CD4-positive, alpha-beta T cell treated with Interleukin-17A for 4 hours (primary cell): ENCODE measurements around the gene OXLD1.

Source experiments
- DNase-seq: peaks from one replicate; pipeline ENCODE4 v3.0.0-alpha.2; 2020; ENCODE audit warnings: mixed read lengths

Gene OXLD1

GRCh38 chr17:81682565-81683207 is 16.3 kb upstream of the OXLD1 start:
- DNase-seq, result no peak

DNA sequence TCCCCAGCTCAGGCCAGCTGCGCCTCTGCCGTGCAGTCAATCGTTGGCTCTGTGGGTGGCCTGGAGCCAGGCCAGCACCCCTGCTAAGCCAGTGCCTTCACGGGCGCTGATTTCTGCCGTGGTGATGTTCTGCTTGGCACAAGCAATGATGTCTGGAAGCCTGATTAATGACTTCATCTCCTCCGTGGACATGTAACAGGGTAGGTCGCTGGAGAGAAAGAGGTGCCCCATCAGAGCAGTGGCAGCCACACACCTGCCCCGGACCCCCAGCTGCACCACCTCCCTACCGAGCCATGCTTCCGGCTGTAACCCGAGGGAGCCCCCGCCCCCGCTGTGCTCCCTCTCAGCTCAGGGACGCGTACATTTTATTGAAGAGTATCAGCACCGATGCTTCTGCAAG is 15.3 kb upstream of the OXLD1 start:
- no peak for DNase-seq

GRCh38 chr17:81680150-81680549 is 13.7 kb upstream of the OXLD1 start:
- no peak for DNase-seq

DNA sequence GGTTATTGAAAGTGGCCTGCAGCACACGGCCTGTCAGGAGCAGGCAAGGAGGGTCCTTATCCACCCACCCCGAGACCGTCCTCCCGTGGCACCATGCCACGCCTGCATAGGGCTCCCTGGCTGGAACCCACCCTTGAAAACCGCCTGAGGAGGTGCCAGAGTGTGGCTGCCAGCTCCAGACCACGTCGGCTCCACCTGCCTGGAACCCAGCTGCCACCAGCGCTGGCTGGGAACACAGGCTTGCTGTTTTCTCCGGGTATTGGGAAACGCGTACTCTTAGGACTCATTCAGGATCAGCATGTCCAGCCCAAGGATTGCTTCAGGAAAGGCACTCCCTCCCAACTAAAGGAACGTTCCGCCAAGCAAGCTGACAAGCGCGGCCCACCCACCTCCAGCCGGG is 10.5 kb upstream of the OXLD1 start:
- DNase-seq, result no peak

- peak; percentile 20 for DNase-seq
Observed at GRCh38 chr17:81675515-81676221, 9.3 kb upstream of the OXLD1 start.

DNA sequence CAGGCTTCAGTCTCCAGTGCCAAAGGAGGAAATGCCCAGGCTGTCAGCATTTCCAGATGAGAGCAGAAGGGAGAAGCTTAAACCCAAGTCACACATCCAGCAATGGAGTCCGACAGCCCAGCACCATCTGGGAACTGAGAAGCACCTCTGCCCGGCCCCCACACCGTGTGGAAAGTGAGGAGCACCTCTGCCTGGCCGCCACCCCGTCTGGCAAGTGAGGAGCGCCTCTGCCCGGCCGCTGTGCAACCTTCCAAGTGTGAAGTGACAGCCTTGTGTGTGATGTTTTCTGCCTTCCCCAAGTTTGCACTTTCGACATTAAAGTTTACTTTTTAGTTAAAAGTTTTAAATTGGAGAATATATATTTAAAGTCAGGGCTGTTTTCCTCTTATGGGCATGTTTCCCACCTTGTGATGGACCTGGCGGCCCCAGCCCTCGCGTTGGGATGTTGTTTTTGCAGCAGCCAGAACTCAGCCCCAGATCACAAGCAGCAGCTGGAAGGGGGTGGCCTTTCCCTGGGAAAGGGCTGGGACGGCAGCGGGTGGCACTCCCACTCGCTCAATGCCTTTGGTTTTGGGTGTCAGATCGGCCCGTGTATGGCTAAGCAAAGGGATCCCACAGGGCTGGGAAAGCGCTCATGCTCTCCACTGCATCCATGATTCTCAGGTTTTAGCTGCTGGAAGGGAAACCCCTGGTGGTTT is 7.3 kb upstream of the OXLD1 start:
- DNase-seq, result no peak

- no peak for DNase-seq
Observed at GRCh38 chr17:81672954-81673353, 6.5 kb upstream of the OXLD1 start.

DNA sequence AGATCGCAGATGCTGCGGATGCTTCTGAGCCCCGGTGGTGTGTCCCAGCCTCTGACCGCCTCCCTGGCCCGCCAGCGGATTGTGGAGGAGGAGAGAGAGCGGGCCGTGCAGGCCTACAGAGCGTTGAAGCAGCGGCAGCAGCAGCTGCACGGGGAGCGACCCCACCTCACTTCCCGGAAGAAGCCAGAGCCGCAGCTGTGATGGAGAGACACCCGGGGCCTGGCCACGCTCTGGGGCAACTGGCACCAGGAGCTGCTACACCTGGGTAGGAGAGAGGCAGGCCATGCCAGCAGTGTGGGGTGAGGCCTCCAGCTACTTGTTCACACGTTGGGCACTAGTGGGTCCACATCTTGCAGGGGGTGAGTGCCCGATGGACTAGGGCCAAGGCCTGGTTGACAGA is 6.1 kb upstream of the OXLD1 start:
- DNase-seq, result no peak

GRCh38 chr17:81667754-81668153 is 1.3 kb upstream of the OXLD1 start:
- DNase-seq, result peak; percentile 15

DNA sequence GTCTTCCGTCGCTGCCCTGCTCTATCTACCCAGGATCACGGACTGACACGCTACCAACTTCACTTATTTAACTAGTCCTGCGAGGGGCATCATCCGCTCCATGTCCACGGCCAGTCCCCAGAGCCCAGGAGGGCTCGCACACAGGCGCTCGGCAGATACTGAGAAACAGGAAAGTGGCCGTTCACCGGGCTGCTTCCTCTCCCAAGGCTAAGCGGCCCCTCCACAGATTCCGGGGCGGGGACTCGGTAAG is 388 bp downstream of the OXLD1 start:
- DNase-seq, result peak; percentile 43

DNA sequence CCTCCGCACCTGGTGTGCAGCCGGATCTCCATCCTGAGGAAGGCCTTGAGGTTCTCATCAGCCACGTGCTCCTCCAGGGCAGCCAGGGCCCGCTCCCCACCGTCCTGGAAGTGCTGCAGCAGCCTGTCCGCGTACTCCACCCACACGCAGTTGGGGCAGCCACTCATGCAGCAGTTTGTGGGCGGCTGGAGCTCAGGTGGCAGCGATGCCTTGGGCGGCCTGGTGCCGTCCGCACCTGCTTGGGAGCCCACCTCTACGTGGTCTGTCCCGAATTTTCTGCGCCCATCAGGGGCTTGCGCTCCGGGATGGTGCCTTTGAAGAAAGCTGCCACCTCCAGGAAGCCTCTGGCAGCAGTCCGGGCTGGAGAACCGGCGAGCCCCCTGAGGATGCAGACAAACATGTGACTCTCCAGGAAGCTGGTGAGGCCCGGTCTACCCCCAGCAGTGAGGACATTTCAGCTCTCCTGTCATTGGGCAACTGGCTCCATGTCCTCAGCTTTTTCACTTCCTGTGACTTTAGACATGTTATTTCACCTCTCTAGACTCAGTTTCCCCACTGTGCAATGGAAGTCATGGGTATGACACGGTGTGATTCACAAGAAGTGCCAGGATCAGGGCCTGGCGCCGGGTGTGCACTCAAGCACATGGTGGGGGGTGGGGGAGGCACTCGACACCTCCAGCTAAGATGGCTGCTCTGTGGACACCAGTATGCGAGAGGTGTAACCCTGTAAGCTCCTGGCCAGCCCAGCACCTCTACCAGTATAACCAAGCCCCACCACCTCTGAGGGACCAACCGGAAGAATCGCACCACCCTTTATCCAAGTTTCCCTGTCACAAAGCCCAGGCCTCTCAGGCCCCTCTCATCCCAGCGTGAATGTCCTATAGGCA is 957 bp downstream of the OXLD1 start:
- DNase-seq, result peak; percentile 39

GRCh38 chr17:81664051-81664470 is 2.3 kb downstream of the OXLD1 start:
- DNase-seq, result no peak

DNA sequence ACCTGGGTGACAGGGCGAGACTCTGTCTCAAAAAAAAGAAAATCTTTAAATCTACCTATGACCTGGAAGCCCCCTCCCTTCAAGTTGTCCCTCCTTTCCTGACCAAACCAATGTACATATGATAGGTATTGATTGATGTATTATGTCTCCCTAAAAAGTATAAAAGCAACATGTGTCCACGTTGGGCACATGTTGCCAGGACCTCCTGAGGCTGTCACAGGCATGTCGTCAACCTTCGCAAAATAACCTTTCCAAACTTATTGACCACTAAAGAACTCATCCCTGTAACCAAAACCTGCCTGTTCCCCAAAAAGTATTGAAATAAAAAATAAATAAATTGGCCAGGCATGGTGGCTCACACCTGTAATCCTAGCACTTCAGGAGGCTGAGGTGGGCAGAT is 4.4 kb downstream of the OXLD1 start:
- DNase-seq, result no peak

- no peak for DNase-seq
Observed at GRCh38 chr17:81660441-81660840, 6.0 kb downstream of the OXLD1 start.

DNA sequence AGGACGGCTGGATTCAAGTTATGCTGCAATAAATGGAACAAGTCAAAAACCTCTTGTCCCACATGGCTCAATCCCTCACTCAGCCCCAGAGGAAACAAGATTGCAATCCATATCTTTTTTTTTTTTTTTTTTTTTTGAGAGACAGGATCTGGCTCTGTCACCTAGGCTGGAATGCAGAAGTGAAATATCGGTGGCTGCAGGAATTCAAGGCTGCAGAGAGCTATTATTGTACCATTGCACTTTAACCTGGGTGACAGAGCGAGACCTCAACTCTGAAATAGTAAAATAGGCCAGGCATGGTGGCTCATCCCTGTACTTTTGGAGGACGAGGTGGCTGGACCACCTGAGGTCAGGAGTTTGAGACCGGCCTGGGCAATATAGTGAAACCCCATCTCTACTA is 7.4 kb downstream of the OXLD1 start:
- no peak for DNase-seq

DNA sequence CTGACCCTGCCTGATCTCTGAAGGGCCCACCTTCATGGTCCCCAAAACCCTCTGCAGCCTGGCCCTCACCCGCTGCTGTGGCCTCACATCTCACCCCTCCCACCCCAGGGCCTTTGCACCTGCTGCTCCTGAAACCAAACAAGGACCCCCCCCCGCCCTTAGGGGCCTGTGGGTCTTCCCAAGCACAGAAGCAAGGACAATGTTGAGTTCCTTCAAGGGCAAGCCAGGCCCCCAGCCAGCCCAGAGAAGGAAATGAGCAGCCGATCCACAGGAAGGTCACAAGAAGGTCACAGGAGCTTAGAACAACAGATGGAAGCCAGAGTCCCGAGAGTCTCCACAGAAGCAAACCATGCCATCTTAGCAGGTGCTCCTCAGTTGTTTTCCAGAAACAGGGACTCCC is 9.6 kb downstream of the OXLD1 start:
- DNase-seq, result no peak

DNA sequence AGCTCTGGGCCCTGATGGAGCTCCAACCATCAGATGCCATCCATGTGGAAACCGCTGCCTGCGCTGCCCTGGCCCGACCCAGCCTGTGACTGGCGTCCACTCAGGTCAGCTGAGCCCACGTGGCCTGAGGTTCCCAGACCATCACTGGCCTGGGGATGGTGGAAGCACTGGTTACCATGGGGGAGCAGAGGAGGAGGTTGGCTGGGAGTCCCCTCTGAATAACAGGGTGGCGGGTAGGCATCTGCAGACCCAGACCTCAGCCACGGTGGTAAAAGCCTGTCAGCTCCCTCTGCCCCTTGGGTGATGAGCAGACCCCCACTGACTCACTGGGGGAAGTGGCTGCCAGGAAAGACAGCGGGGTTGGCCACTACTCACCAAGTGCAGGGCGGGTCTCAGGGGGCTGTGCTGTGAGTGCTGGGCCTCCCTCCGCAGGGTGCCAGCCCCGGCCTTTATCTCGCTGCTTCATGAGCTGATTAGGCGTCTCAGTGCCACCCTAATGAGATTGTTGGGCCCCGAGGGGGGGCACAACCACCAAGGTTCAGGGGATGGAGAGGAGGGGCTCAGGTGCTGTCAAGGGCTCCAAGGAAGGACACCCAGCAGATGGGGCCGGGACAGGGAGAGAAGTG is 10.2 kb downstream of the OXLD1 start, which contains the start of gene PDE6G:
PDE6G (minus strand) TSS at position 425 of the 626 bp plus-strand sequence. CDS start 3,237 bp downstream, outside the sequence.
- DNase-seq, result no peak

GRCh38 chr17:81655378-81656117 is 10.9 kb downstream of the OXLD1 start:
- no peak for DNase-seq

DNA sequence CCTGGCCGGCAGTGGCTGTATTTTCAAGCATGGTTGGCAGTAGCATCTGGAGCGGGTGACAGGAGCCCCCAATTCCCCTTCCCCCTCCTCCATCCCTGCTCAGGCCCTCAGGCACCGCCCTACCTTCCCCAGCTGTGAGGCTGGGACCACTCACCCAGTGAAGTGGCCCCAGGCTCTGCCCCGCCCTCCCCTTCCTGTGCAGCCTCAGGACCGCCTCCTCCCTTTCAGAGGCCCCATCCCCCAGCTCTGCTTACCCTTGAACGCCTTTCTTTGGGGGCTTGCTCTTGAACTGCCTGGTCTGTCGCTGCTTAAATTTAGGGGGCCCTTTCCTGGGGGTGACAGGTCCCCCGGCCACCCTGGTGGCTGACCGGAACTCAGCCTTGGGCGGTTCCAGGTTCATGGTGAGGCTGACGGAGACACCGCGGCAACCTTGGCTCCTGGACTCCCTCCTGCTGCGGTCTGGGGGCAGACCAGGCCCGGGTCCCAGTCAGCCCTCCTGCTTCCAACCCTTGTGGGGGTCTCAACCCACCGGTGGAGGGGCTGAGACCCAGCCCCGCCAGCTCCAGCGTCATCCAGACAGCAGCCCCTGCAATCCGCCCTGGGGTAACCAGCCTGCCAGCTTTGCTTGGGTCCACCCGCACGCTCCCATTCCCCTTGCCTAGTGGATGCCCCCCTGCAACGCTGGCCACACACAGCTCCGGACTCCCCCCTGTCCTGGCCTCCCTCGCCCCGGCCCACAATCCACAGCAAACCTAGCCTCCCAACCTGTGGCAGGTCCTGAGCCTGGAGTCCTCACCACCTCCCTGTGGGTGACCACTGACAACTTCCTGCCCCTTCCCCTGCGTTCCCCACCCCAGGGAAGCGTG is 13.3 kb downstream of the OXLD1 start:
- DNase-seq, result peak; percentile 50

DNA sequence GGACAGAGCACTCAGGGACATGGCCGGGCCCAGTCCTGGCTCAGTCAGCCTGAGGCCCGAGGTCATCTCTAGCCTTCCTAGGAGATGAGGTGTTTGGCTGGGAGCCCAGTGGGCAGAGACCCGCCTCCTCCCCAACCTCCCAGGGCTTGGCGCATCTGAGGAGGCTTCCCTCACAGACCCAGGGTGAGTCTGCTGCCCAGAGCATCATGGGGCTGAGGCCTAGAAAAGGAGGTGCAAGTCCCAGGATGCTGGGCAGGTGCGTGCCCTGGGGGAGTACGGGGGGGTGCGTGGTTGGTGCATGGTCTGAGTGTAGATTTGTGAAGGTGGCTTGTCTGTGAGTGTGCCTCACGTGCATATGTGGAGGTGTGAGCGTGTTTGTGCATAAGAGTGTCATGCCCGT is 14.7 kb downstream of the OXLD1 start:
- no peak for DNase-seq

DNA sequence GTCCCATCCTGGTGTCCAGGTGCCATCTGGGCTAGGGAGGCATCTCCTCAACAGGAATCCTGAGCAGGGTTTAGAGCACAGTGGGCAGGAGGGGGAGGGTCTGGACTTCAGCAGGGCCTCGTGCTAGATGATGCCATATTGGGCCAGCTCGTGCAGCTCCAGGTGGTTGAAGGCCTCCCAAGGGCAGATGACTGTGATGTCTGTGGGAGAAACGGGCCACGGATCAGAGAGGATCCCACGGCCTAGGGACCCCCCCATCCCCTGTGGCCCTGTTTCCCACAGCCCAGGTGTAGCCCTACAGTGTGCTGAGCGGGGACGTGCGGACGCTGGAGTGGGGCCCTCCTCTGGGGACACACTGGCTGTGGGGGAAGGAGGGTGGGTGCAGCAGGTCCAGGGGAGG is 15.5 kb downstream of the OXLD1 start:
- DNase-seq, result no peak
